H9 (cell line): ENCODE data around the gene ADGRE1. TPM values are rescaled to one million over a fixed set of nuclear protein-coding genes. Genes with fewer than 3 reads are reported as not detected.

ENCODE experiments used
- DNase-seq: peaks from one replicate; pipeline ENCODE4 v3.0.0-alpha.2; 2017
- H2AFZ ChIP-seq: one replicate; pipeline ENCODE4 v1.6.1; 2013; ENCODE audit warnings: mild to moderate bottlenecking, low read length, control low read depth, moderate library complexity
- H2AK5ac ChIP-seq: 2 replicates; pipeline ENCODE4 v1.6.1; 2013; ENCODE audit warnings: low read length, control low read depth, mixed read lengths; ENCODE audit not compliant: insufficient read length
- H2BK120ac ChIP-seq: one replicate; pipeline ENCODE4 v1.6.1; 2013; ENCODE audit warnings: low read depth, mild to moderate bottlenecking, low read length, control low read depth, inconsistent platforms; ENCODE audit not compliant: poor library complexity, severe bottlenecking
- H2BK12ac ChIP-seq: 2 replicates; pipeline ENCODE4 v1.6.1; 2013; ENCODE audit warnings: low read length, control low read depth, mixed read lengths, low read depth; ENCODE audit not compliant: insufficient read length
- H2BK15ac ChIP-seq: 2 replicates; pipeline ENCODE4 v1.6.1; 2013; ENCODE audit warnings: low read depth, low read length, control low read depth
- H2BK20ac ChIP-seq: one replicate; pipeline ENCODE4 v1.6.1; 2013; ENCODE audit warnings: low read depth, mild to moderate bottlenecking, low read length, control low read depth, inconsistent platforms; ENCODE audit not compliant: poor library complexity, severe bottlenecking
- H2BK5ac ChIP-seq: 2 replicates; pipeline ENCODE4 v1.6.1; 2013; ENCODE audit warnings: low read length, control low read depth, mixed read lengths; ENCODE audit not compliant: insufficient read length
- H3K14ac ChIP-seq: 2 replicates; pipeline ENCODE4 v1.6.1; 2013; ENCODE audit warnings: low read length, control low read depth; ENCODE audit not compliant: insufficient read depth
- H3K18ac ChIP-seq: 2 replicates; pipeline ENCODE4 v1.6.1; 2013; ENCODE audit warnings: low read depth, mild to moderate bottlenecking, mixed read lengths, low read length, control low read depth; ENCODE audit not compliant: insufficient read length
- H3K23ac ChIP-seq: 2 replicates; pipeline ENCODE4 v1.6.1; 2013; ENCODE audit warnings: low read length, control low read depth, mixed read lengths, low read depth; ENCODE audit not compliant: insufficient read length
- H3K23me2 ChIP-seq: 2 replicates; pipeline ENCODE4 v1.6.1; 2013; ENCODE audit warnings: low read depth, mild to moderate bottlenecking, mixed read lengths, low read length, control low read depth; ENCODE audit not compliant: insufficient read length, poor library complexity, severe bottlenecking
- H3K27ac ChIP-seq: 2 replicates; pipeline ENCODE4 v1.5.1; 2013; ENCODE audit warnings: low read length, control low read depth, mixed read lengths, low read depth; ENCODE audit not compliant: insufficient read length
- H3K27me3 ChIP-seq: 2 replicates; pipeline ENCODE4 v1.6.1; 2013; ENCODE audit warnings: low read length, control low read depth, inconsistent platforms; ENCODE audit not compliant: insufficient read depth
- H3K4ac ChIP-seq: 2 replicates; pipeline ENCODE4 v1.6.1; 2013; ENCODE audit warnings: low read depth, mild to moderate bottlenecking, control low read depth, inconsistent platforms, low read length, moderate library complexity
- H3K4me1 ChIP-seq: 2 replicates; pipeline ENCODE4 v1.6.1; 2013; ENCODE audit warnings: low read length, control low read depth, inconsistent platforms; ENCODE audit not compliant: insufficient read depth
- H3K4me2 ChIP-seq: 2 replicates; pipeline ENCODE4 v1.6.1; 2013; ENCODE audit warnings: low read length, control low read depth, mixed read lengths; ENCODE audit not compliant: insufficient read length, insufficient read depth
- H3K56ac ChIP-seq: 2 replicates; pipeline ENCODE4 v1.6.1; 2013; ENCODE audit warnings: low read depth, mild to moderate bottlenecking, mixed read lengths, low read length, control low read depth; ENCODE audit not compliant: insufficient read length
- H3K79me1 ChIP-seq: 2 replicates; pipeline ENCODE4 v1.6.1; 2013; ENCODE audit warnings: low read depth, mild to moderate bottlenecking, moderate library complexity, low read length, control low read depth, inconsistent platforms; ENCODE audit not compliant: insufficient read depth, poor library complexity, severe bottlenecking
- H3K79me2 ChIP-seq: 2 replicates; pipeline ENCODE4 v1.6.1; 2013; ENCODE audit warnings: low read length, control low read depth, inconsistent platforms; ENCODE audit not compliant: insufficient read depth
- H3K9ac ChIP-seq: 2 replicates; pipeline ENCODE4 v1.6.1; 2013; ENCODE audit warnings: low read length, control low read depth, mixed read lengths; ENCODE audit not compliant: insufficient read length; ENCODE audit errors: extremely low read depth
- H3K9me3 ChIP-seq: one replicate; pipeline ENCODE4 v1.6.1; 2013; ENCODE audit warnings: low read depth, low read length, inconsistent platforms; ENCODE audit not compliant: control insufficient read depth
- H3T11ph ChIP-seq: one replicate; pipeline ENCODE4 v1.6.1; 2013; ENCODE audit warnings: mild to moderate bottlenecking, low read length, control low read depth, inconsistent platforms
- H4K20me1 ChIP-seq: one replicate; pipeline ENCODE4 v1.6.1; 2013; ENCODE audit not compliant: control insufficient read depth, insufficient read length, insufficient read depth
- H4K5ac ChIP-seq: 2 replicates; pipeline ENCODE4 v1.6.1; 2013; ENCODE audit warnings: low read depth, mild to moderate bottlenecking, mixed read lengths, low read length, control low read depth; ENCODE audit not compliant: insufficient read length
- H4K8ac ChIP-seq: replicated peaks from 2 replicates; pipeline ENCODE4 v1.6.1; 2013; ENCODE audit warnings: low read length, control low read depth, mixed read lengths, low read depth; ENCODE audit not compliant: insufficient read length
- H4K91ac ChIP-seq: 2 replicates; pipeline ENCODE4 v1.6.1; 2013; ENCODE audit warnings: low read depth, mild to moderate bottlenecking, moderate library complexity, mixed read lengths, low read length, control low read depth; ENCODE audit not compliant: insufficient read length
- H3K27ac Mint-ChIP-seq, 3 experiments: 2 replicates in 2 of 3; 3 replicates in 1 of 3; pipeline ENCODE4 v1.8.0; 2020 to 2021; ENCODE audit warnings: mixed read lengths in 3 of 3, mild to moderate bottlenecking in 1 of 3, moderate library complexity in 1 of 3
- H3K27me3 Mint-ChIP-seq: 2 replicates; pipeline ENCODE4 v1.8.0; 2021; ENCODE audit warnings: low read depth, mild to moderate bottlenecking, moderate library complexity, mixed read lengths
- H3K36me3 Mint-ChIP-seq, 3 experiments: 2 replicates in 2 of 3; 3 replicates in 1 of 3; pipeline ENCODE4 v1.8.0; 2020 to 2021; ENCODE audit warnings: low read depth in 3 of 3, mixed read lengths in 3 of 3; ENCODE audit not compliant: insufficient read depth in 1 of 3
- H3K4me1 Mint-ChIP-seq, 2 experiments: 2 replicates each; pipeline ENCODE4 v1.8.0; 2020; ENCODE audit warnings: mixed read lengths in 2 of 2
- H3K4me3 Mint-ChIP-seq, 2 experiments: 2 replicates in 1 of 2; 3 replicates in 1 of 2; pipeline ENCODE4 v1.8.0; 2020 to 2021; ENCODE audit warnings: mild to moderate bottlenecking in 2 of 2, mixed read lengths in 2 of 2, moderate library complexity in 1 of 2
- H3K9me3 Mint-ChIP-seq, 2 experiments: 2 replicates in 1 of 2; 3 replicates in 1 of 2; pipeline ENCODE4 v1.8.0; 2020; ENCODE audit warnings: mild to moderate bottlenecking in 2 of 2, mixed read lengths in 2 of 2, moderate library complexity in 1 of 2
- WGBS: extraction: QIAGEN DNeasy Blood & Tissue Kit; methylation state at CpG from one replicate; pipeline ENCODE4 v1.1.7; 2013; ENCODE audit warnings: missing lambda C conversion rate, low lambda C conversion rate, mixed read lengths; ENCODE audit not compliant: insufficient read length; ENCODE audit errors: extremely low coverage; 5-methylcytosine and 5-hydroxymethylcytosine counted together
- total RNA-seq: library from RNA; stranded (reverse); gene quantifications from 2 replicates; pipeline ENCODE4 v1.2.1, GENCODE V29; 2021
- TF ChIP-seq, protein P1 (sequence below): fragments of 200-600 bp; sonication (generic); conservative IDR thresholded peaks from 3 replicates; pipeline ENCODE4 v1.8.0; 2021; ENCODE audit warnings: antibody characterized with exemption, mild to moderate bottlenecking

The ADGRE1 gene
- total RNA-seq, 1 experiment from 2014 or later = not detected

DNA sequence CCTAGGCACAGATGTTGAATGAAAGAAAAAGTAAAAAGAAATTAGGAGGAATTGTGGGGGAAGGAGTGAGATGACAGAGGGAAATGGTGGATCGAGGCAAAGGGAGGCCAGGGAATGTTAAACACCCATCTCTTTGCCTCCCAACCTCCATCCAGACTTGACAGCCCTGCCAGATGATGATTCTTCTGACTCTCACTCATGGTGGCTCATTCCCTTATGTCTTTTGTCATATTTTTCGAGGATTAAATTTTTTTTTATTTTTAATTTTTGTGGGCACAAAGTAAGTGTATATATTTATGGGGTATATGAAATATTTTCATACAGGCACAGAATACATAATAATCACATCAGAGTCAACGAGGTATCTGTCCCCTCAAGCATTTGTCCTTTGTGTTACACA lies 42.8 kb downstream of the ADGRE1 start:
- DNase-seq = no peak
- Histone ChIP-seq H3K23ac (no peak overlapping the region), H3K23me2 (no peaks in the 10 kb centered on the region), H3T11ph (no peak overlapping the region), H2AK5ac (no peak overlapping the region), H2AFZ (no peak overlapping the region), H3K27me3 (no peaks in the 10 kb centered on the region), H2BK120ac (no peak overlapping the region), H3K27ac (no peak overlapping the region), H3K79me2 (no peaks in the 10 kb centered on the region), H3K14ac (no peak overlapping the region), H3K9ac (no peak overlapping the region), H2BK20ac (no peak overlapping the region), H3K4ac (no peak overlapping the region), H4K5ac (no peak overlapping the region), H4K91ac (no peak overlapping the region), H2BK12ac (no peak overlapping the region), H2BK5ac (no peak overlapping the region), H3K4me1 (no peaks in the 10 kb centered on the region), H3K79me1 (no peaks in the 10 kb centered on the region), H3K4me2 (no peak overlapping the region), H2BK15ac (no peak overlapping the region), H4K20me1 (peaks cover 3% of the 10 kb centered on the region), H4K8ac (no peak overlapping the region), H3K18ac (no peak overlapping the region), H3K9me3 (peaks cover 61% of the 10 kb centered on the region), H3K56ac (no peak overlapping the region)
- Mint-ChIP-seq H3K27me3 (peaks cover 3% of the 10 kb centered on the region), H3K36me3 (peaks cover 12 to 45% (median 17%) of the 10 kb centered on the region in 3 experiments), H3K9me3 (peaks cover 84 to 92% of the 10 kb centered on the region in 2 experiments), H3K27ac (no peak overlapping the region), H3K4me3 (no peak overlapping the region), H3K4me1 (no peaks in the 10 kb centered on the region)
- no CpG with 5 or more reads among the region's 3 CpGs for WGBS
- TF ChIP-seq, protein P1, sequence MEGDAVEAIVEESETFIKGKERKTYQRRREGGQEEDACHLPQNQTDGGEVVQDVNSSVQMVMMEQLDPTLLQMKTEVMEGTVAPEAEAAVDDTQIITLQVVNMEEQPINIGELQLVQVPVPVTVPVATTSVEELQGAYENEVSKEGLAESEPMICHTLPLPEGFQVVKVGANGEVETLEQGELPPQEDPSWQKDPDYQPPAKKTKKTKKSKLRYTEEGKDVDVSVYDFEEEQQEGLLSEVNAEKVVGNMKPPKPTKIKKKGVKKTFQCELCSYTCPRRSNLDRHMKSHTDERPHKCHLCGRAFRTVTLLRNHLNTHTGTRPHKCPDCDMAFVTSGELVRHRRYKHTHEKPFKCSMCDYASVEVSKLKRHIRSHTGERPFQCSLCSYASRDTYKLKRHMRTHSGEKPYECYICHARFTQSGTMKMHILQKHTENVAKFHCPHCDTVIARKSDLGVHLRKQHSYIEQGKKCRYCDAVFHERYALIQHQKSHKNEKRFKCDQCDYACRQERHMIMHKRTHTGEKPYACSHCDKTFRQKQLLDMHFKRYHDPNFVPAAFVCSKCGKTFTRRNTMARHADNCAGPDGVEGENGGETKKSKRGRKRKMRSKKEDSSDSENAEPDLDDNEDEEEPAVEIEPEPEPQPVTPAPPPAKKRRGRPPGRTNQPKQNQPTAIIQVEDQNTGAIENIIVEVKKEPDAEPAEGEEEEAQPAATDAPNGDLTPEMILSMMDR = no peak
